Fibroblast of skin of abdomen (primary cell): ENCODE results near the gene PRRX1.

Experiments
- DNase-seq: peaks from one replicate; pipeline ENCODE4 v3.0.0-alpha.2; 2013

Gene PRRX1

DNA sequence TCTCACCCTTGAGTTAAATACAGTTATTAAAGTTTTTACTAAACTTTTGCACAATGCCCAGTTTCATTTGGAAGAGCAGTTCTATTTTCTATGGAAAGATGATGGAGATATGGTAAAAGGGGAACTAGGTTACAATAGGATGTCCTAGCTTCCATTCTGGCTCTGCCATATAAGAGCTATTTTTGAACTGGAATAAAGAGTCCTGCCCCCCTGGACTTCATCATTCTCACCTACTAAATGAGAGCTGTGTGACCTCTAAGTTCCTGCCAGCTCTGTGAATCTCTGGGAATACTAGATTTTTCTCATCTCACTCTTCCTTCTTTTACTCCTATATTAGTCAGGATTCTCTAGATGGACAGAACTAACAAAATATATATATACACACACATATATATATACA is 106.3 kb downstream of the PRRX1 start:
- DNase-seq = no peak

DNA sequence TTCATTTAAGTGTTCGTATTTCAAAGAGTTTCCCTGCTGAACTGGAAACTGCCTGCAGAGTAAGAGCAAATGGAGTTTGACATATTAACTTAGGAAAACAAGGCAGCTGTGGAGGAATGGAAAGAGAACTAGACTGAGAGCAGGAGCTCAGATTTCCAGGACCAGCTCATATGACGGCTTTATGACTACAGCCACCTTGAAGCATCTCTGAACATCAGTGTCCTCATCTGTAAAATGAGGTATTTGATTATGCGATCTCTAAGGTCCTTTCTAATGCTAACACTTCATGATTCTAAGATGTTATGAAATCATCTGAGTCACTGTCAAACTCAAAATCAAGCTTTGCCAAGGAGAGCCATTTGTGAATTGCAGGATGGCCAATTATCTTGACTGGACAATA is 112.3 kb downstream of the PRRX1 start:
- DNase-seq = no peak

DNA sequence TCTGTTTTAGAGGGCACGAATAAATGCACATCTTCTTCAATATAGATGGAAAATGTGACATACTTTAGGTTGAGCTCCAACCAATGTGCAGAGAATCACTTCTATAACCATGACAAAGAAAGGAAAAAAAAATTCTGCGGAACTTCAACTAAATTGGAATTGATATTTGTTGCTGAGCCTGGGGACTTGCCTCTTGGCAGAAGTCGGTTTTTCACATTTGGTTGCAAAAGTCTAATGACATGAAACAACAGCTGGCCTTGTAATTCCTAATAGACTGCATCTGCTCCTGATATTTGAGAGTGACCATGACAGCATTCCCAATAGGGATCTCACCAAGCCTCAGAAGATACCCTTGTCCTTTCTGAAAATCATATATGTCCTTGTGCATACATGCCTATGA is 112.8 kb downstream of the PRRX1 start:
- DNase-seq = no peak
